ENCODE measurements around the gene GABRA6.

- TF ChIP-seq, protein P1, sequence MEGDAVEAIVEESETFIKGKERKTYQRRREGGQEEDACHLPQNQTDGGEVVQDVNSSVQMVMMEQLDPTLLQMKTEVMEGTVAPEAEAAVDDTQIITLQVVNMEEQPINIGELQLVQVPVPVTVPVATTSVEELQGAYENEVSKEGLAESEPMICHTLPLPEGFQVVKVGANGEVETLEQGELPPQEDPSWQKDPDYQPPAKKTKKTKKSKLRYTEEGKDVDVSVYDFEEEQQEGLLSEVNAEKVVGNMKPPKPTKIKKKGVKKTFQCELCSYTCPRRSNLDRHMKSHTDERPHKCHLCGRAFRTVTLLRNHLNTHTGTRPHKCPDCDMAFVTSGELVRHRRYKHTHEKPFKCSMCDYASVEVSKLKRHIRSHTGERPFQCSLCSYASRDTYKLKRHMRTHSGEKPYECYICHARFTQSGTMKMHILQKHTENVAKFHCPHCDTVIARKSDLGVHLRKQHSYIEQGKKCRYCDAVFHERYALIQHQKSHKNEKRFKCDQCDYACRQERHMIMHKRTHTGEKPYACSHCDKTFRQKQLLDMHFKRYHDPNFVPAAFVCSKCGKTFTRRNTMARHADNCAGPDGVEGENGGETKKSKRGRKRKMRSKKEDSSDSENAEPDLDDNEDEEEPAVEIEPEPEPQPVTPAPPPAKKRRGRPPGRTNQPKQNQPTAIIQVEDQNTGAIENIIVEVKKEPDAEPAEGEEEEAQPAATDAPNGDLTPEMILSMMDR (conservative IDR thresholded peaks at IDR 0.05), result no peak
- no peak for TF ChIP-seq EZH2 (IDR thresholded peaks at IDR 0.05; ENCODE audit: low read depth)
Observed at GRCh38 chr5:161686149-161686548, 628 bp downstream of the GABRA6 start.

Measured in PC-9 (cell line).